ENCODE results near the gene NARS2.

DNA sequence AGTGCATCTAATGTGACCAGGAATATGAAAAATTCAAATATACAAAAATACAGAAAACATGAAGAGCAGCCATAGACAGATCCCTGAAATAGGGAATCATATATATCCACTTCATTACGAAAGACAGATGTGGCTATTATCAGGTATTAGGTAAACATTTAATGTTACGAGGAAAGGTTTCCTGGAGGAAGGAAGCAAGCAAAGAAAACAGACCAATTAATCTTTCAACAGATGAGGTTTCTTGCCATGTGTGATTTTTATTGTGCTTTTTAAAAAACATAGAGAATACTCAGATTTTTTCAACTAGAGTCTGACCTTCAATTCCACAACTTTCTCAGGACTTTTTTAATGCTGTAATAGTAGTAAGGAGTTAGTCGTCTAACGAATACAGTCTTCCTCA is 132.7 kb downstream of the NARS2 start:
- TF ChIP-seq EZH2 (IDR thresholded peaks at IDR 0.05; ENCODE audit: insufficient read depth, poor library complexity, severe bottlenecking) = no peak
- no peak for TF ChIP-seq EZH2phosphoT487 (IDR thresholded peaks at IDR 0.05; ENCODE audit: insufficient read depth, low read depth)
